Inferior parietal cortex (tissue), 1 donor: ENCODE data around the gene RAET1E.
"Not testable (repeated sequence)": the region's sequence is repeated elsewhere in the genome, so short reads cannot be mapped to it uniquely, and the experiment has no call there.

Source experiments
- DNase-seq: peaks from one replicate; pipeline ENCODE4 v3.0.0-alpha.2; 2016; ENCODE audit errors: extremely low spot score

The RAET1E gene

GRCh38 chr6:149910721-149911151 lies 12.8 kb upstream of the RAET1E start:
- DNase-seq: no peak

- DNase-seq: no peak
These were observed 12.0 kb upstream of the RAET1E start for GRCh38 chr6:149909701-149910470.

GRCh38 chr6:149908480-149908879 lies 10.6 kb upstream of the RAET1E start:
- not testable (repeated sequence) for DNase-seq

- no peak for DNase-seq
These were observed 9.4 kb upstream of the RAET1E start for GRCh38 chr6:149907317-149907716.

- no peak for DNase-seq
These were observed 8.5 kb upstream of the RAET1E start for GRCh38 chr6:149906405-149906804.

GRCh38 chr6:149905911-149906371 lies 8.0 kb upstream of the RAET1E start:
- DNase-seq: no peak

- no peak for DNase-seq
These were observed 7.5 kb upstream of the RAET1E start for GRCh38 chr6:149905371-149905910.

GRCh38 chr6:149904661-149905370 lies 6.9 kb upstream of the RAET1E start:
- no peak for DNase-seq

GRCh38 chr6:149903938-149904611 lies 6.2 kb upstream of the RAET1E start:
- DNase-seq: no peak

- DNase-seq: no peak
These were observed 3.7 kb upstream of the RAET1E start for GRCh38 chr6:149901444-149902140.

GRCh38 chr6:149900620-149901443 lies 2.9 kb upstream of the RAET1E start:
- DNase-seq: no peak

GRCh38 chr6:149899926-149900619 lies 2.2 kb upstream of the RAET1E start:
- no peak for DNase-seq

GRCh38 chr6:149899486-149899885 lies 1.6 kb upstream of the RAET1E start:
- no peak for DNase-seq

GRCh38 chr6:149898966-149899365 lies 1.1 kb upstream of the RAET1E start:
- DNase-seq: no peak

GRCh38 chr6:149897015-149897697 lies 757 bp downstream of the RAET1E start:
- DNase-seq: peak; percentile 8

GRCh38 chr6:149896491-149896890 lies 1.4 kb downstream of the RAET1E start:
- no peak for DNase-seq

GRCh38 chr6:149895833-149896271 lies 2.1 kb downstream of the RAET1E start:
- DNase-seq: no peak

GRCh38 chr6:149895048-149895590 lies 2.8 kb downstream of the RAET1E start:
- DNase-seq: peak; percentile 3

GRCh38 chr6:149891864-149892263 lies 6.0 kb downstream of the RAET1E start:
- not testable (repeated sequence) for DNase-seq
